GM21423 (cell line): ENCODE results near the gene PSMA6.
"Not testable (repeated sequence)": the region's sequence is repeated elsewhere in the genome, so short reads cannot be mapped to it uniquely, and the experiment has no call there.

ENCODE experiments used
- ATAC-seq: cut with Tn5 transposase; IDR thresholded peaks from one replicate; pipeline ENCODE4 v1.9.1; 2021; ENCODE audit warnings: mild to moderate bottlenecking, moderate library complexity; ENCODE audit not compliant: unreplicated experiment

Gene PSMA6

DNA sequence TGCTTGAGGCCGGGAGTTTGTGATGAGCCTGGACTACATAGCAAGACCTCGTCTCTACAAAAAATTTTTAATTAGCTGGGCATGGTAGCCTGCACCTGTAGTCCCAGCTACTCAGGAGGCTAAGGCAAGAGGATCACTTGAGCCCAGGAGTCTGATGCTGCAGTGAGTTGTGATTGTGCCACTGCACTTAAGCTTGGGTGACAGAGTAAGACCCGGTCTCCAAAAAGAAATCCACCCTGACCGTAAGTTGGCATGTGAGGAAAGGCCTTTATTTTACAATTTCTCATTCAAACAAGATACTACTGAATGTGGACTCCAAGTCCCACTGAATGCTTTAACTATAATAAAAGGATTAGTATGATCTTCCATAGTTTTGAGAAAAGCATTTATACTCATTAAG is 27.3 kb downstream of the PSMA6 start:
- no peak for ATAC-seq

DNA sequence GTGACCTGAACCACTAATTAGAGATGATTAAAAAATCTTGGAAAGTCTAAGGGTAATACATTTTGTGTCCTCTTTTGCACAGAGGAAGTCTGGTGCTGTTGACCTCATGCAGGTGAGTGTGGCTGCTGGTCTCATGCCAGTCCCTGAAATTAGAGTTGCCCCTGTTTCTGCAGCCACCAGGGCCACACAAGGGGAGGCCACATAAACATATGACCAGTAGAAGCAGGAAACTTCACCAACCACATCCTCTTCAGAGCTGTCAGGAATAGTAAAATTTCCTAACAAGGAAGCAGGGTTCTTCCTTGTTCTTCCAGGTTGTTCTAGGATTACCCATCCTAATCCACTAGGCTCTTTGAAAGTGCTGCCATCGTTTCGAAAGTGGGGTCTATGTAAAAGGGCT is 28.3 kb downstream of the PSMA6 start:
- no peak for ATAC-seq

GRCh38 chr14:35326375-35326774 is 34.2 kb downstream of the PSMA6 start:
- no peak for ATAC-seq

GRCh38 chr14:35331605-35332516 is 39.7 kb downstream of the PSMA6 start:
- peak; percentile 48 for ATAC-seq

GRCh38 chr14:35332517-35333263 is 40.5 kb downstream of the PSMA6 start:
- no peak for ATAC-seq

- ATAC-seq: no peak
Observed at GRCh38 chr14:35333264-35333730, 41.1 kb downstream of the PSMA6 start.

GRCh38 chr14:35333797-35334743 is 41.9 kb downstream of the PSMA6 start:
- no peak for ATAC-seq

DNA sequence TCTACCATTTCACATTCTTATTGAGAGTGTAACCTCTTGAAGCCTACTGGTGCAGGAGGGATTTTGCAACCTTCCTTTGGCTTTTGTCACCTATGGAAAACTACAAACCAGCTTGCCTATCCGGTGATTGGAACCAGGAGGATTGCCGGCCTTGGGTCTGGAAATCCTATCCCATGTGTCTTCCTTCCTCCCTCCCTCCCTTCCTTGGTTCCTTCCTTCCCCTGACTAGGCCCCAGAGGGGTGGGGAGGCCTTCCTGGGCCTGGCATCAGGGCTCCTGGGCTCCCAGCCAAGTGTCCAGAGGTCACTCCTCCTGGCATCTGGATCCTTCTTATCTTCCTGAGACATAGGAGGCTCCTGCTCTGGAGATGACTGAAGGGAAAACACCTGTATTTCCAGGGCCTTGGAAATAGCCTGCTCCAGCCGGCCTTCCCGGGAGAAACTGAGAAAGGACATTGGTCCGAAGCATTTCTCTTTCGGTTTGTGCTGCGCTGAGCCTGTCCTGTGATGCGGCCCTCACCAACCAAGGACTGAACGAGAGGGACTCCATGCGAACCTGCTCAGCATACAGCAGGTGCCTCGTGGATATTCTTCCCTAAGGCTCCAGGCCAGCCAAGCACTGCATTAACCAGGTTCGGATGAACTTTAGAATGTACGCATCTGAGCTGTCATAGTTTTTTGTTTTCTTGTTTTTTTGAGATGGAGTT is 43.4 kb downstream of the PSMA6 start:
- ATAC-seq: no peak

DNA sequence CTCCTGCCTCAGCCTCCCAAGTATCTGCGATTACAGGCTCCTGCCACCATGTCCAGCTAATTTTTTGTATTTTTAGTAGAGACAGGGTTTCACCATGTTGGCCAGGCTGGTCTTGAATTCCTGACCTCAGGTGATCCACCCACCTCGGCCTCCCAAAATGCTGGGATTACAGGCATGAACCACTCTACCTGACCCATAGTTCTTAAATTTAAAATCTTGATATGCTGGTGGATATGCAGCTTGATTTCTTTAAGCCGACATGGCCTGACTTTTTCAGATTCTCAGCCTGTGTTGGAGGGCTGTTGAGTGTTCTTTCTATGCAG is 44.0 kb downstream of the PSMA6 start:
- ATAC-seq: not testable (repeated sequence)

DNA sequence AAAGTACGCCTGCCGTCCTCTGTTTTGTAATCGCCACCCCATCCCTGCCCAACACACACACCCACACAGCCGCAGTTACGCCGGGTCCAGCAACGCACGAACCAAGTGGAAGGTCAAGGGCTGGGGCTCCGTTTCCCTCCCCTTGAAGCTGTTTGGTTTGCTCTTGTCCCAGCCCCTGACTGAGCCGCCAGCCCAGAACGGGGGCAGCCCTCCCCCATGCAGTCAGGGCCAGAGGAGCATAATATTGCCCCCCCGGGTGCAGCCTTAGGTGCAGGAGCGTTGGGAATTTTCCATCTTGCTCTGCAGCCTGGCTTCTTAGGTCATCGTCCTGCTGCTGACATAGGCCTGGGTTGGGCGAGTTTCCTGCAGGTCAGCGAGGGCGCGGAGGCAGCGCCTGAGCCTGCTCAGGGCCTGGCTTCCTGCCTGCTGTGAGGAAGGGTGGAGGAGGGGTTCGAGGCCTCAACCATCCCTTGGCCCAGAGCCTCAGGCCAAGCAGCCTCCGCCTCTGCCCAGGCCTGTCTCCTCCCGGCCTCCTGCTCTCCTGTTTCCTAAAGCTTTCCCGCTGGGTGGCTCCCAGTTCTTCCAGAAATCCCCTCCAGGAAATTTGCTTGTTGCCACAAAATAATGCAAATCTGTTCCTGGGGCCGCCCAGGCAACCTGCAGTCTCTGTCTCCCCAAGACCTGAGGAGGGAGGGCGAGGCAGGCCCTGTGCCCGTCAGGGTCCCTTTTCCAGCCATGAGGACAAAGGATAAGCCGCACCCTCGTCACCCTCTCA is 44.5 kb downstream of the PSMA6 start:
- no peak for ATAC-seq

- no peak for ATAC-seq
Observed at GRCh38 chr14:35337269-35338255, 45.4 kb downstream of the PSMA6 start.

- ATAC-seq: no peak
Observed at GRCh38 chr14:35338731-35339405, 46.7 kb downstream of the PSMA6 start.

DNA sequence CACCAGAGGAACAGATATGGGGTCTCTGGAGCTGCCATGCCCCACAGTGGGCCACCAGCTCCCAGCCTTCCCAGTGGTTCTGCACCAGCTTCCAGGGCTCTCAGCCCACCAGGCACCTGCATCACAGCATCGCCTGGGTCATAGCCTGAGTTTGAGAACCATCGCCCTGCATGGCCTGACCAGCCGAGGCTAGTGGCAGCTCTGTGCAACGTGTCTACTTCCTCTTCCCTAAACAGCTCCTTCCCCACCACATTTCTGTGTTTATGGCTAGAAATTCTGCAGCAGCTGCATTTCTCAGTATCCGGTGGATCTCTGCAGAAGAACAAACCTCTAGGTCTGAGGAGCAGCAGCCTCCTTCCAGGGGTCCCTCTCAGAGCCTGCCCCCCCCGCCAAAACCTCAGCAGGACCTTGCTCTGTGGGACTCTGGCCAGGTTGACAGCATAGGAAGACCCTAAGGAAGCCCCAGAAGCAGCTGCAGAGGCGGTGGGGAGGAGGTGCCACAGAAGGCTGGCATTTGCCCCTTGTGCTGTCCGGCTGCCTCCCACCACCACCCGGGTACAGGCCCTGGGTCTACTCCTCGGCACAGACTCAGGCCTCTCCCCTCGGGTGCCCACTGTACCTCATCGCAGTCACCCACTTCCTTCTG is 47.7 kb downstream of the PSMA6 start:
- ATAC-seq: peak; percentile 55

DNA sequence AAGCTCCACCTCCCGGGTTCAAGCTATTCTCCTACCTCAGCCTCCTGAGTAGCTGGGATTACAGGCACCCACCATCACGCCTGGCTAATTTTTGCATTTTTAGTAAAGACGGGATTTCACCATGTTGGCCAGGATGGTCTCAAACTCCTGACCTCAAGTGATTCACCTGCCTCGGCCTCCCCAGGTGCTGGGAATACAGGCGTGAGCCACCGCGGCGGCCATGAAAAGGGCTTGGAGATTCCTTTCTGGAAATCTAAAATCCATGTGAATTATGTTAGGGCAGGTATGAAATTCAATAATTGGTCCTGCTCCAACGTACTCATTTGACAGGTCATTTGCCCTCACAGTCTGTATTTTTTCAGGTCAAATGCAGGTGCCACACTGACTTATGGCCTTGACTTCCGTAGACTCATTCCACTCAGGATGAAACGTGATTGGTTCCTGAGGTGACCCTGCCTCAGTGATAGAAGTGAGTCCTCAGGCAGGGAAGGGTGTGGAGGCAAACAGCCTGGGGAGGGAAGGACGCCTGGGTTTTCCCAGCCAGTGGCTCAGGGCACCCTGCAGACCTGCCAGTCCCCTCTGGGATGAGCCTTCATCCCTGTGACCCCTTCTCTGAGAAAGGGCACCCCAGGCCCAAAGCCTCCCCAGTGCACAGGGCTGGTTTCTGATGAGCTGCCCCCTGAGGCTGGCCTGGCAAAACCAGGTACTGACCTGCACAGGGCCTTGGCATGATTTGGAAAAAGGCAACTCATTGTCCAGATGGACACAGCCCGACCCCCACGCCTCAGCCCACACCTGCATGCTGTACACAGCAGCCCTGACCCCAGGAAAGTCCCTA is 48.7 kb downstream of the PSMA6 start:
- ATAC-seq: no peak

GRCh38 chr14:35341454-35341750 is 49.2 kb downstream of the PSMA6 start:
- no peak for ATAC-seq

- ATAC-seq: no peak
Observed at GRCh38 chr14:35341751-35342488, 49.7 kb downstream of the PSMA6 start.
